GM19324 (cell line): ENCODE data around the gene GK.
"Not testable (repeated sequence)": the region's sequence is repeated elsewhere in the genome, so short reads cannot be mapped to it uniquely, and the experiment has no call there.

Source experiments
- ATAC-seq: cut with Tn5 transposase; IDR thresholded peaks from one replicate; pipeline ENCODE4 v1.9.1; 2021; ENCODE audit warnings: mild to moderate bottlenecking, moderate library complexity; ENCODE audit not compliant: unreplicated experiment, low FRiP score

Gene GK

DNA sequence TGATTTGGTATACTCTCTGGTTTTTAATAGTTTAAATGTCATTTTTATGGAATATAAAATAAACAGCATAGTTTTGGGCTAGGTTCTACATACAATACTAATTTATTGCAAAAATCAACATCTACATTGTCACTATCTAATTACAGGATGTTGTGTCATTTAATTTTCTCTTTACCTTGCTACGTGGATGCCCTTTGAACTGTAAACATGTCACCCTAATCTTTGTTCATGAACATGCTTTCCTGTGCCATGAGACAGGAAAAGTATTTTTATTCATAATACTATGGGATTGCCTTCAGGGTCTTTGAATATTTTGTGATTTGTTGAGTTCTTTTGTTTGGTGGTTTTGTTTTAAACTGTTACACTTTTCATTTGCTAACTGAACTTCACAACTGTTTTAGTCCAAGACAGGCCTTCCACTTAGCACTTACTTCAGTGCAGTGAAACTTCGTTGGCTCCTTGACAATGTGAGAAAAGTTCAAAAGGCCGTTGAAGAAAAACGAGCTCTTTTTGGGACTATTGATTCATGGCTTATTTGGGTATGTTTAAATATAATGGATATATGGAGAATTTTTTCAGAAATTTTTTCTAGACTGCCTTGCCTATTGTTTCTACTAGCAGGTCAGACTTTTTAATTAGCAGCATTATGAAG, 40.9 kb downstream of the GK start:
- no peak for ATAC-seq

DNA sequence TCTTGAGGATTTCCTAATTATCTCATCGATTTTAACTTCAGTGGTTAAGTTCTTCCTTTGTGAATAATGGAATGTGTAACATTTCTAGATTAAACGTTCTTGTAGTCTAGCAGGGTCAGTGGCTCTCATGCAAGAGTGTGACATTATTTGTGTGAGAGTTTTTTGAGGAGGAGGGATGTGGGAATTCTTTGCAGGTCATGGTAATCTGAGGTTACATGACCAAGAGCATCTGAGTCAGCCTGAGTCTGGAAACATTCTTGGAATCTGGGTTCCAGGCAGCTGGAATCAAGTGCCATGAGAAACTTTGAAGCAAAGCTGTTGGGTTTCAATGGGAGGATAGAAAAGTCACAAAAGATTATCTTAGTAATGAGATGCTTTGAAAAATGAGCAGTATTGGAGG, 49.5 kb downstream of the GK start:
- ATAC-seq: no peak

DNA sequence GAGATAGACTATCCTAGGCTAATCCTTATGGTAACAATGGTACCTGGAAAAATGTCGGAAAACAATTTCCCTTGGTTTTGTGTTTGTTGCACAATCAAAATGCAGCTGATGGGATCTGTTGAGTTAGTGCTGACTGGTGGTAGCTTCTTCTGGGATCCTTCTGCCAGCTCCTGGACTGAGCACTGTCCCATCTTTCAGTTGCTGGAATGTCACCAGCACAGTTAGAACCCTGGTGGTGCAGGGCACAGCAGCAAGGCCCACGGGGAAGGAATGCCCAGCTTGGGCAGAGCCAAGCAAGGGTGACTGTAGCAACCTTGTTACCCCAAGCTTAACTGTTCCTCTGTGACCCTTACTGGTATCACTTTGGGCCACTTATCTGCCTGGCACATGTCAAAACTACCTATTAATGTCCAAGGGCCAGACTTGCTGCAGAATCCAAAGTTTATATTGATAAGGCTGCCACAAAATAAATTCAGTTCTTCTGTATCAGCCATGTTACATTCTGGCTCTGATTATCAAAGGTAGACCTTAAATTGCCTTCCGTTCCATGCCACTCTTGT, 53.1 kb downstream of the GK start:
- no peak for ATAC-seq

DNA sequence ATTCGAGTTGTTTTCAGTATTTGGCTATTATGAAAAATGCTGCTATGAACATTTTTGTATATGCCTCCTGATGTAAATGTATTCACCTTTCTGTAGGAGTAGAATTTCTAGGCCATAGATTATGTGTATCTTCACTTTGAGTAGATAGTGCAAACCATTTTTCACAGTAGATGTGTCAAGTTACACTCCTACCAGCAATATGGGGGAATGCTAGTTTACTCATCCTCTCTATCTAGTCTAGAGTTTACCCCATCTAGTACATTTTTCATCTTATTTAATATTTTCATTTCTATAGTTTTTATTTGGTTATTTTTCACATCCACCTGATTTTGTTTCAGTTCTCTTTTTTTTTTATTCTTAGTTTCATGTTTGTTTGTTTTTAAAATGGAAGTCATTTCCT, 59.0 kb downstream of the GK start:
- no peak for ATAC-seq

DNA sequence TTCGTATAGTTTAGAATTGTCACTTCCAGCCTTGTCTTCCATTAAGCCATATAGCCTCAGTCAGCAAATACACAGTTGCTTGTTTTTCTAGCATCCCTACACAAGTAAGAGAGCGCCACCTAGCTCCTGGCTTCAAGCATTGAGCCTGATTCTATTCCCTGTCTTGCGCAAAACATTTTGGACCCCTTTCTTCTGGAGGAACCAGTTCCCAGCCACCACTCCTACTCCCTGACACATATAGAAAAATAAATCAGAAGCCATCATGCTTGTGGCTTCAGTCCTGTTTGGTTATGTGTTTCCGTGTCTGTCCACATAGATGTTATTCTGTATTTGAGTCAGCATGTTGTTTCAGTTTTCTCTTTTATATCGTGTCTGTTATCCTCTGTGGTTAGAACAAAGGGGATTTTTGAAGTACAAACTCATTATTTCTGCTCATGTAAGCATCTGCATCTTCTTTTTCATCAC, 59.9 kb downstream of the GK start:
- peak; percentile 82 for ATAC-seq

DNA sequence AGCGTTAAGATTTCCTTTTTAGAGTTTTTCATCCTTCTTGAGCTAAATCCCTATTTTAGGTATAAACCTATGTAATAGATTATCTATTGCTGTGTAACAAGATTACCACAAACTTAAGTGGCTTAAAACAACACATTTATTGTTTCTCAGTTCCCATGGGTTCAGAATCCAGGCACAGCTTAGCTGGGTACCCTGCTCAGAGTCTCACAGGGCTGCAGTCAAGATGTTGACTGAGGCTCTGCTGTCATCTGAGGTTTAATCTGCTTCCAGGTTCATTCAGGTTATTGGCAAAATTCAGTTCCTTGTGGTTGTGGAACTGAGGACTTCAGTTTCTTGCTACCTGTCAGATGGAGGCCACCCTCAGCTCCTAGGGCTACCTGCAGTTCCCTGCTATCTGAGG, 60.9 kb downstream of the GK start:
- peak; percentile 51 for ATAC-seq

DNA sequence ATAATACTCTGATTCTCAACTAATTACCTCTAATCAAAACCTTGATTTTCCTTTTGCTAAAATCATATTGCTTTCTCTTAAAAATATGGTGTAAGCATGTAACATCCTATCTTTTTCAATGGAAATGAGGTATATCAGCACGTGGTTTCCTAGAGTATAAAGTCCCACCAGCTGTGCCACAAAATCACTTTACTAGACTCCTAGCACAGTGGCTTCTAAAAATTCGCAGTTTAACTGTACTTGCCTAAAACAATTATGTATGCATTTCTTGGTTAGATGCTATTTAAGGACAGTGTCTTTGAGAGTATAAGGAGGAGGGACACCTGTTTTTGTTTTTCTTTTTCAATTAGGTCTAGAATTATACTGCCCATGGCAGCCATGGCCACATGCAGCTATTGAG, 62.8 kb downstream of the GK start:
- no peak for ATAC-seq

DNA sequence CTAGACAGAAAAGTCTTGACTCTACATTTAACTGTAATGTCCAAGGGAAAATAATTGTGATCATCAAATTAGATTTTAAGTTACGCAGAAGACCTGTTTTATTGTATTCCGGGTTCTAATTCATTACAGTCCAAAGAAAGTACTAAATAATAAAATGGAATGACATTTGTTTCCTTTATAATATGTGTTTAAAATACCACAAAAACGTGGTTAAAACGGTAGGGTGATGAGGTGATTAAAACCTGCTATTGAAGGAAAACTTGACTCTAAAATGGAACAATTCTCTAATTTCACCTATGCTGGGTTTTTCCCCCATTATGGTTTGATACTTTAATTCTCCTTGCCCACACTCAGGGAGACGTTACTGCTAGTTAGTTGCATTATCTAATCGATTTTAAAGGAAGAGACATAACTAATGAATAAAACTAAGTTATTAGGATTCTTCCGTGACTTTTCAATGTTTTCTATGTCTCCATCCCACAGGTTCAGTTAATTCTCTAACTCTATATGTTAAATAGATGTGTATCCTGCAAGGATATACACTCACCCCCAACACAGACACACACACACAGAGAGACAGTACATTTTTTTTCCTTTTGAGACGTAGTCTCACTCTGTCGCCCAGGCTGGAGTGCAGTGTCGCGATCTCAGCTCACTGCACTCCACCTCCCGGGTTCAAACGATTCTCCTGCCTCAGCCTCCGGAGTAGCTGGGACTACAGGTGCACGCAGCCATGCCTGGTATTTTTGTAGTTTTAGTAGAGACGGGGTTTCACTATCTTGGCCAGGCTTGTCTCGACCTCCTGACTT, 80.8 kb downstream of the GK start:
- no peak for ATAC-seq

DNA sequence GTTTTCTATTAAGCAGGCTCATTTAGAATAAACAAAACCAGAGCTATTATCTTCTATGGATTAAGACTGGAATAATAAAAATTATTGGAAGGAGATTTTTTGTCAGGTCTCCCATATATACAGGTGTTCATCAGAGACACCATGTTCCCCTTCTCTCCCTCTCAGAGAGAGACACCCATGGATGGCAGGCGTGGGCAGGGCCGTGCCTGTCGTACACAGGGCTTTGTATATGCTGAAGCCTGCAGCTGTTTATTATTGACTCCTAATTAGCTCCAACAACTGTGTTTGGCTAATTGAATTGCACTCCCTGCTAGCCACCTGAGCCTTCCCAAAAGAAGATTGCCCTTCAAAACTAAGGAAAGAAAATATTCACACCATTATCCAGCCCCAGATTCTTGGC, 81.6 kb downstream of the GK start:
- ATAC-seq: no peak

DNA sequence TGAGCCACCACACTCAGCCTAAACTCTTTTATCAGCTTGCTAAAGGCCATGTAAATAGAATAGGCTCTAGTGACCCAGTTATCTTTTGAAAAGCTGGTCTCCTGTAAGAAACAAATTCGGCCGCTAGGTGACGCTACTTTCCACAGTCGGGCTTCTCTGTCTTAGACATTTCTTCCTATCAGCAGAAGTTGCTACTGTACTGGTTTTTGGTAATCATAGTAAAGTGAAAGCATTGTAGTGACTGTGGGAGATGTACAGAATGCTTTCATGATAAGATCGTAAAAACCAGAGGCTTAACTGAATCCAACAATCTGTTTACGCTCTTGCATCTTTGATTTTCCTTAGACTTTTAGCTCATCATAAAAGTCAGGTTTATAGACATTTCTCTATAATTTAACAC, 82.6 kb downstream of the GK start:
- peak; percentile 67 for ATAC-seq

DNA sequence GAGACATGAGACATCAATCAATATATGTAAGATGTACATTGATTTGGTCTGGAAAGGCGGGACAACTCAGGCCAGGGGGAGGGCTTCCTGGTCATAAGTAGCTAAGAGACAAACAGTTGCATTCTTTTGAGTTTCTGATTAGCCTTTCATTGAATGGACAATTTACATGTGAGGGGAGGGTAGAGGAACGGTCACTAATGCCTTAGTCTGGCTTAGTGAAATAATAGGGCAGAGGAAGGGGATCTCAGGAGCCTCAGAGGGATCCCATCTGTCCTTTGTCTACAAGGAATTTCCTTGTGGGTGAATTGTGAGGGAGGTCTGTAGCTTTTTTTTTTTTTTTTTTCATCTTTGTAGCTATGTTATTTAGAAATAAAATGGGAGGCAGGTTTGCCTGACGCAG, 88.3 kb downstream of the GK start:
- ATAC-seq: no peak

DNA sequence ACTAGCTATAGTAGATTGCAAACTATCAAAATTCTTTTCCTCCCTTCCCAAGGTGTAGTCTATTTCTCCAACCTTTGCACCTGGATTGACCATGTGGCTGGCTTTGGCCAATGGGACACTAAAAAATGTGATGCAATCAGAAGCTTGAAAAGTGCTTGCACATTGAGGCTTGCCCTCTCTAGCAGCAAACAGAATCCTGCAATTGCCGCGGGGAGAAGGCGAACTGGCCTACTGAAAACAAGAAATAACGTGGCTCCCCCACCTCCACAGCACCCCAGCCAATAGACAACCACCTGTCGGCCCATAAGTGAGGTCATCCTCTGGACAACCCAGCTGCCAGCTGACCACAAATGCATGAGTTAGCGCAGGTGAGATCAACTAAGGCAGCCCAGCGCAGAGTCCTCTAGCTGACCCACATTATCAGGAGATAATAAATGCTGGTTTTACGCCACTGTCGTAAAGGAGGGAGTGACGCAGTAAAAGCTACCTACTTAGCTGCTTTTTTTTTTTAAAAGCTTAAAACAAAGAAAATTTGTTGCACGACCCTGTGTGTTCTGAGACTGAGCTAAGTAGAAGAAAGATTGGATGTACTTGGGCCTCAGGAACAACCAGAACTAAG, 95.2 kb downstream of the GK start:
- ATAC-seq: no peak

DNA sequence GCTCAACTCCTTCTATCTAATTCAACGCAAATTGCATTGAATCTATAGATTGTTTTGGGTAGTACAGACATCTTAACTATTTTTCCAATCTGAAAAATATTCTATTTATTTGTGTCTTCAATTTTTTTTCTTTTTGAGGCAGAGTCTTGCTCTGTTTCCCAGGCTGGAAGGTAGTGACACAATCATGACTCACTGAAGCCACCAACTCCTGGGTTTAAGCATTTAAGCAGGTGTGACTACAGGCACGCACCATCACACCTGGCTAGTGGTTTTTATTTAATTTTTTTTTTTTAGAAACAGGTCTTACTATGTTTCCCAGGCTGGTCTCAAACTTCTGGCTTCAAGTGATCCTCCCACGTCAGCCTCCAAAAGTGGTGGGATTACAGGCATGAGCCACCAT, 98.3 kb downstream of the GK start:
- no peak for ATAC-seq

DNA sequence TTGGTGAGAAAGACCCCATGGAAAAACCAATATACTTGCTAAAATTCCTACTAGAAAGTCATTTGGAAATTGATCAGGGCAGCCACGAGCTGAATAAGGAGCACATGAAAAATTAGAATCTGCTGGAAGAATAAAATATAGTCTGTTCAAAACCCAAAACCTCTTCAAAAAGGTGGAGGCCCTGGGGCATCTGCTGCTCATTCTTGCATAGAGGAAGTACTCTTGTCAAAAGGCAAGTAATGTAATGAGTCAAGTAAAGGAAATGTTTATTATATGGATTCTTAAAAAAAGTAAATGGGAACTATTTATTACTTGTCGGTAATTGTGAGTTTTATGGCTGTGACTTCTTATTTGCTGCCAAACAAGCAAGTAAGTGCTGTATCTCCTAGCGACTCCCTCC, 109.5 kb downstream of the GK start:
- no peak for ATAC-seq

DNA sequence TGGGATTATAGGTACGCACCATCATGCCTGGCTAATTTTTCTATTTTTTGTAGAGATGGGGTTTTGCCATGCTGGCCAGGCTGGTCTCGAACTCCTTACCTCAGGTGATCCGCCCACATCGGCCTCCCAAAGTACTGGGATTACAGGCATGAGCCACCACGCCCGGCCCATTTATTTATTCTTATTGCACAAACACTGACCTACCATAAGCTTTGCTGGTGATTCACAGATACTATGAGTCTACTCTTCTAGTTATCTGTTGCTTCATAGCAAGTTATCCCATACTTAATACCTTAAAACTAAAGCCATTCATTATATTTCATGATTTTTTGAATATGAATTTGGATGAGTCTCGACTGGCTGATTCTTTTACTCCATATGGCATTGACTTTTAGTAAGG, 120.5 kb downstream of the GK start:
- not testable (repeated sequence) for ATAC-seq

DNA sequence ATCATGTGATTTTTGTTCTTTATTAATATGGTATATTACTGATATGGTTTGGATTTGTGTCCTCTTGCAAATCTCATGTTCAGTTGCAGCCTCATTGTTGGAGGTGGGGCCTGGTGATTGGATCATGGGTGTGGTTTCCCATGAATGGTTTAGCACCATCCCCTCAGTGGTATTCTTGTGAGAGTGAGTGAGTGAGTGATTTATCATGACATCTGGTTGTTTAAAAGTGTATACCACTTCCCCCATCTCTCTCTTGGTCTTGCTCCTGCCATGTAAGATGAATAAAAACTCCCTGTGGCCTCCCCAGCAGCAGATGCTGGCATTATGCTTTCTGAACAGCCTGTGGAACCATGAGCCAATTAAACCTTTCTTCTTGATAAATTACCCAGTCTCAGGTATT, 124.4 kb downstream of the GK start:
- ATAC-seq: no peak

DNA sequence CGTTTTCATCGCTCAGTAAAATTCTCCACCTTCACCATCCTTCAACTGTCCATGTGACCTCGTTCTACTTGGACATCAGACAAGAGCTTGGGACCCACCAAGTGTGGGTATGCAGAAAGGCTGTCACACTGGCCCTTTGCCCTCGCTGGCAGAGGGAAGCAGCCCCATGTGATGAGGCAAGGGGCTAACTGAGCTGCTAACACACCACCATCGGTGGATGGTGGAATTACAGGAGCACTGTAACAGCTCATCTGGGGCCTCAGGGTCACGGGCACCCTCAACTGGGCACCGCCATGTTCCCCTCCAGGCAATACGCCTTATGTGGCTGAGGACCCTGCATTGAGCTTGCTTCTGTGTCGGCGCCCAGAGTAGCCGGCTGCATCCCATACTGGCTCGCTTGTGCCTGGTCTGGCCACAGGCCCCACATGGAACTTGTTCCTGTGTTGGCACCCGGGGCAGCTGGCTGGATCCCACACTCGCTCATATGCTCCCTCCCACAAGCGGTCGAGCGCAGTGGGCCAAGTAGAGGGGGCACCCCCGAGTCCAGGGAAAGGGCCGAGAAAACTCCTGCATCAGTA, 126.3 kb downstream of the GK start:
- no peak for ATAC-seq
